Neuronal stem cell (in vitro differentiated cells): ENCODE measurements around the gene STN1.

Experiments used
- DNase-seq: peaks from one replicate; pipeline ENCODE4 v3.0.0-alpha.2; 2013; ENCODE audit warnings: low spot score
- H2AFZ ChIP-seq: one replicate; pipeline ENCODE4 v1.6.1; 2013; ENCODE audit warnings: mild to moderate bottlenecking, low read length, inconsistent platforms
- H2AK5ac ChIP-seq: 2 replicates; pipeline ENCODE4 v1.6.1; 2013; ENCODE audit warnings: low read depth, mild to moderate bottlenecking, inconsistent platforms, low read length, moderate library complexity, mixed read lengths
- H2BK120ac ChIP-seq: 2 replicates; pipeline ENCODE4 v1.6.1; 2013; ENCODE audit warnings: low read depth, mild to moderate bottlenecking, inconsistent platforms, low read length, moderate library complexity, mixed read lengths
- H2BK12ac ChIP-seq: one replicate; pipeline ENCODE4 v1.6.1; 2013; ENCODE audit warnings: low read length, inconsistent platforms
- H2BK15ac ChIP-seq: 2 replicates; pipeline ENCODE4 v1.6.1; 2013; ENCODE audit warnings: mild to moderate bottlenecking, low read length, inconsistent platforms, mixed read lengths
- H2BK5ac ChIP-seq: one replicate; pipeline ENCODE4 v1.6.1; 2013; ENCODE audit warnings: inconsistent platforms, mild to moderate bottlenecking, low read length, moderate library complexity
- H3K14ac ChIP-seq: one replicate; pipeline ENCODE4 v1.6.1; 2013; ENCODE audit warnings: low read length, inconsistent platforms
- H3K18ac ChIP-seq: 2 replicates; pipeline ENCODE4 v1.6.1; 2013; ENCODE audit warnings: low read length, inconsistent platforms
- H3K23ac ChIP-seq: 2 replicates; pipeline ENCODE4 v1.6.1; 2013; ENCODE audit warnings: low read depth, mild to moderate bottlenecking, mixed read lengths, low read length, inconsistent platforms; ENCODE audit not compliant: poor library complexity
- H3K27ac ChIP-seq: replicated peaks from 3 replicates; pipeline ENCODE4 v1.5.1; 2013; ENCODE audit warnings: low read length, inconsistent platforms
- H3K27me3 ChIP-seq, 3 experiments: 2 replicates each; pipeline ENCODE4 v1.6.1; 2013; ENCODE audit warnings: low read length in 3 of 3, mild to moderate bottlenecking in 2 of 3, inconsistent platforms in 1 of 3, low read depth in 1 of 3, mixed read lengths in 1 of 3, moderate library complexity in 1 of 3; ENCODE audit not compliant: control insufficient read depth in 3 of 3, insufficient read depth in 3 of 3
- H3K36me3 ChIP-seq, 2 donors: replicated peaks in 1 of 2; 2 replicates each; pipeline ENCODE4 v1.6.1; 2013; ENCODE audit warnings: low read length in 2 of 2; ENCODE audit not compliant: control insufficient read depth in 2 of 2, insufficient read depth in 2 of 2
- H3K4ac ChIP-seq: 2 replicates; pipeline ENCODE4 v1.6.1; 2013; ENCODE audit warnings: inconsistent platforms, mild to moderate bottlenecking, low read length, moderate library complexity
- H3K4me1 ChIP-seq, 2 donors: 1 replicate in 1 of 2; 2 replicates in 1 of 2; pipeline ENCODE4 v1.6.1; 2013; ENCODE audit warnings: low read length in 2 of 2, low read depth in 1 of 2; ENCODE audit not compliant: control insufficient read depth in 2 of 2, insufficient read depth in 1 of 2
- H3K4me2 ChIP-seq: one replicate; pipeline ENCODE4 v1.6.1; 2013; ENCODE audit warnings: mild to moderate bottlenecking, low read length, inconsistent platforms; ENCODE audit not compliant: insufficient read depth, poor library complexity, severe bottlenecking
- H3K4me3 ChIP-seq, 2 donors: 2 replicates each; pipeline ENCODE4 v1.5.1; 2013; ENCODE audit warnings: low read length in 2 of 2, mild to moderate bottlenecking in 2 of 2, inconsistent platforms in 1 of 2, moderate library complexity in 1 of 2
- H3K79me1 ChIP-seq: one replicate; pipeline ENCODE4 v1.6.1; 2013; ENCODE audit warnings: low read depth, mild to moderate bottlenecking, inconsistent platforms, low read length, moderate library complexity
- H3K9ac ChIP-seq: one replicate; pipeline ENCODE4 v1.6.1; 2013; ENCODE audit warnings: mild to moderate bottlenecking, low read depth, low read length, inconsistent platforms; ENCODE audit not compliant: poor library complexity
- H3K9me3 ChIP-seq, 2 donors: replicated peaks in 1 of 2; 2 replicates each; pipeline versions ENCODE3 to v1.6.1; 2013; ENCODE audit warnings: low read length in 2 of 2, mild to moderate bottlenecking in 2 of 2, inconsistent platforms in 1 of 2, low read depth in 1 of 2, mixed read lengths in 1 of 2, moderate library complexity in 1 of 2; ENCODE audit not compliant: control insufficient read depth in 2 of 2, insufficient read depth in 1 of 2
- H4K8ac ChIP-seq: one replicate; pipeline ENCODE4 v1.6.1; 2013; ENCODE audit warnings: low read depth, mild to moderate bottlenecking, inconsistent platforms, low read length, moderate library complexity
- H4K91ac ChIP-seq: one replicate; pipeline ENCODE4 v1.6.1; 2013; ENCODE audit warnings: low read length, low read depth, mild to moderate bottlenecking, inconsistent platforms; ENCODE audit not compliant: poor library complexity
- WGBS, 2 donors: extraction: QIAGEN DNeasy Blood & Tissue Kit; methylation state at CpG; one replicate each; pipeline ENCODE4 v1.1.7; 2013; ENCODE audit warnings: missing lambda C conversion rate in 2 of 2, mixed read lengths in 1 of 2; ENCODE audit not compliant: insufficient read length in 2 of 2, insufficient replicate concordance in 1 of 2; ENCODE audit errors: extremely low coverage in 2 of 2; 5-methylcytosine and 5-hydroxymethylcytosine counted together

Gene STN1

GRCh38 chr10:103926722-103927319, 8.8 kb upstream of the STN1 start:
- H2BK15ac ChIP-seq: no peak overlapping the region
- no peaks in the 10 kb centered on the region for H3K79me1 ChIP-seq
- no peaks in the 10 kb centered on the region for H3K27me3 ChIP-seq
- no peak overlapping the region for H3K9ac ChIP-seq
- H2AFZ ChIP-seq: no peak overlapping the region
- WGBS, 2 donors: no CpG with 5 or more reads among the region's 2 CpGs
- no peak overlapping the region for H3K18ac ChIP-seq
- H4K91ac ChIP-seq: no peak overlapping the region
- no peak overlapping the region for H3K27ac ChIP-seq
- no peak overlapping the region for H2AK5ac ChIP-seq
- H3K4me3 ChIP-seq: no peak overlapping the region
- H3K36me3 ChIP-seq: no peaks in the 10 kb centered on the region
- no peak overlapping the region for H3K14ac ChIP-seq
- no peak overlapping the region for H2BK12ac ChIP-seq
- no peaks in the 10 kb centered on the region for H3K9me3 ChIP-seq
- no peak overlapping the region for H4K8ac ChIP-seq
- H3K4me2 ChIP-seq: no peak overlapping the region
- no peak overlapping the region for H2BK120ac ChIP-seq
- no peak overlapping the region for H3K4ac ChIP-seq
- H3K23ac ChIP-seq: no peak overlapping the region
- DNase-seq: no peak
- no peak overlapping the region for H2BK5ac ChIP-seq
- peaks cover 1 to 2% of the 10 kb centered on the region in 2 donors for H3K4me1 ChIP-seq

GRCh38 chr10:103925591-103925990, 7.6 kb upstream of the STN1 start:
- Histone ChIP-seq H3K4ac (no peak overlapping the region), H4K8ac (no peak overlapping the region), H3K23ac (no peak overlapping the region), H3K4me1 (peaks cover 2 to 4% of the 10 kb centered on the region in 2 donors), H3K36me3 (no peaks in the 10 kb centered on the region), H3K14ac (no peak overlapping the region), H2AK5ac (no peak overlapping the region), H2AFZ (no peak overlapping the region), H3K4me2 (no peak overlapping the region), H2BK120ac (no peak overlapping the region), H3K27me3 (no peaks in the 10 kb centered on the region), H3K27ac (no peak overlapping the region), H3K18ac (no peak overlapping the region), H3K9ac (no peak overlapping the region), H3K79me1 (no peaks in the 10 kb centered on the region), H2BK5ac (no peak overlapping the region), H4K91ac (no peak overlapping the region), H2BK12ac (no peak overlapping the region), H3K9me3 (no peaks in the 10 kb centered on the region), H2BK15ac (no peak overlapping the region), H3K4me3 (no peak overlapping the region)
- no CpG with 5 or more reads among the region's 1 CpG for WGBS, 2 donors
- no peak for DNase-seq

GRCh38 chr10:103923502-103923901, 5.5 kb upstream of the STN1 start:
- no peaks in the 10 kb centered on the region for H3K79me1 ChIP-seq
- no peak overlapping the region for H3K14ac ChIP-seq
- H2BK120ac ChIP-seq: no peak overlapping the region
- no peak overlapping the region for H4K91ac ChIP-seq
- H3K27ac ChIP-seq: no peak overlapping the region
- H2BK12ac ChIP-seq: no peak overlapping the region
- H3K27me3 ChIP-seq: no peaks in the 10 kb centered on the region
- H3K36me3 ChIP-seq: no peaks in the 10 kb centered on the region
- DNase-seq: no peak
- H3K18ac ChIP-seq: no peak overlapping the region
- no peak overlapping the region for H2BK15ac ChIP-seq
- H3K9me3 ChIP-seq: no peaks in the 10 kb centered on the region
- H2BK5ac ChIP-seq: no peak overlapping the region
- H3K4ac ChIP-seq: no peak overlapping the region
- H4K8ac ChIP-seq: no peak overlapping the region
- no CpG with 5 or more reads among the region's 3 CpGs for WGBS, 2 donors
- H3K4me1 ChIP-seq: peaks cover 2 to 6% of the 10 kb centered on the region in 2 donors
- H2AK5ac ChIP-seq: no peak overlapping the region
- H3K4me3 ChIP-seq: no peak overlapping the region
- no peak overlapping the region for H3K23ac ChIP-seq
- H3K4me2 ChIP-seq: no peak overlapping the region
- H2AFZ ChIP-seq: no peak overlapping the region
- H3K9ac ChIP-seq: no peak overlapping the region

- no CpG with 5 or more reads among the region's 2 CpGs for WGBS, 2 donors
- Histone ChIP-seq H4K91ac (no peak overlapping the region), H2BK5ac (no peak overlapping the region)
Observed at GRCh38 chr10:103922659-103923058, 4.7 kb upstream of the STN1 start.

More at GRCh38 chr10:103922659-103923058, 4.7 kb upstream of the STN1 start:
- no peak for DNase-seq
- Histone ChIP-seq H3K27ac (no peak overlapping the region), H3K9ac (no peak overlapping the region), H2BK12ac (no peak overlapping the region), H4K8ac (no peak overlapping the region), H2AFZ (no peak overlapping the region), H3K4me1 (peaks cover 2 to 6% of the 10 kb centered on the region in 2 donors), H3K9me3 (no peaks in the 10 kb centered on the region), H3K4ac (no peak overlapping the region), H3K23ac (no peak overlapping the region), H3K18ac (no peak overlapping the region), H3K79me1 (no peaks in the 10 kb centered on the region), H3K27me3 (no peaks in the 10 kb centered on the region), H2AK5ac (no peak overlapping the region), H3K4me3 (no peak overlapping the region), H3K14ac (no peak overlapping the region), H3K36me3 (no peaks in the 10 kb centered on the region), H2BK15ac (no peak overlapping the region), H2BK120ac (no peak overlapping the region), H3K4me2 (no peak overlapping the region)
